PC-3 (cell line): ENCODE data around the gene SHROOM4. TPM values are rescaled to one million over a fixed set of nuclear protein-coding genes. Genes with fewer than 3 reads are reported as not detected.

ENCODE experiments used
- ATAC-seq: fragments of 200-7000 bp; cut with Tn5 transposase; 2 replicates; pipeline ENCODE4 v1.9.1; 2020; ENCODE audit warnings: mild to moderate bottlenecking, moderate library complexity
- BruUV-seq: library from RNA; stranded (reverse); fragments of 400-500 nt; replicated peaks from 2 replicates; lab custom pipeline; 2021; lab: Mats Ljungman, UMichigan
- CTCF ChIA-PET: fragments of 300-600 bp; sonication (Branson Sonifier 250); formaldehyde crosslinking; loops from one replicate; lab custom pipeline; 2022; ENCODE audit warnings: antibody characterized with exemption; lab: Charles Lee
- POLR2A ChIA-PET: fragments of 300-600 bp; sonication (Branson Sonifier 250); formaldehyde crosslinking; loops from one replicate; lab custom pipeline; 2022; ENCODE audit warnings: antibody characterized with exemption; ENCODE audit not compliant: unreplicated experiment; lab: Charles Lee
- DNase-seq: peaks from one replicate; pipeline ENCODE4 v3.0.0-alpha.2; 2015
- H2AFZ ChIP-seq: fragments of 300-600 bp; sonication (generic); 2 replicates; pipeline ENCODE4 v1.6.0; 2016; ENCODE audit warnings: antibody characterized with exemption, low read length
- H3F3A ChIP-seq: fragments of 300-600 bp; sonication (generic); one replicate; pipeline ENCODE4 v1.6.0; 2017; ENCODE audit warnings: antibody characterized with exemption, low read length, control low read depth, mild to moderate bottlenecking; ENCODE audit not compliant: unreplicated experiment
- H3K27ac ChIP-seq: fragments of 300-600 bp; sonication (generic); 2 replicates; pipeline ENCODE4 v1.5.1; 2016; ENCODE audit warnings: mild to moderate bottlenecking, low read length
- H3K27me3 ChIP-seq: fragments of 300-600 bp; sonication (generic); 2 replicates; pipeline ENCODE4 v1.6.1; 2016; ENCODE audit warnings: low read length, mixed read lengths
- H3K36me3 ChIP-seq: fragments of 300-600 bp; sonication (generic); 2 replicates; pipeline ENCODE4 v1.6.1; 2016; ENCODE audit warnings: low read depth, mixed run types, low read length, mixed read lengths
- H3K4me1 ChIP-seq: fragments of 300-600 bp; sonication (generic); 2 replicates; pipeline ENCODE4 v1.5.1; 2016; ENCODE audit warnings: low read length; ENCODE audit not compliant: insufficient read depth
- H3K4me2 ChIP-seq: fragments of 300-600 bp; sonication (generic); 2 replicates; pipeline ENCODE4 v1.6.0; 2016; ENCODE audit warnings: low read length
- H3K4me3 ChIP-seq: fragments of 300-600 bp; sonication (generic); 2 replicates; pipeline ENCODE4 v1.5.1; 2016; ENCODE audit warnings: mild to moderate bottlenecking, low read length, mixed read lengths
- H3K79me2 ChIP-seq: fragments of 300-600 bp; sonication (generic); 2 replicates; pipeline ENCODE4 v1.6.1; 2017; ENCODE audit warnings: low read length, mixed read lengths
- H3K9ac ChIP-seq: fragments of 300-600 bp; sonication (generic); 2 replicates; pipeline ENCODE4 v1.6.0; 2016; ENCODE audit warnings: mild to moderate bottlenecking, low read length
- H3K9me2 ChIP-seq: fragments of 300-600 bp; sonication (generic); replicated peaks from 2 replicates; pipeline ENCODE4 v1.6.1; 2016; ENCODE audit warnings: mixed run types, low read length, mixed read lengths
- H3K9me3 ChIP-seq: fragments of 300-600 bp; sonication (generic); 2 replicates; pipeline ENCODE4 v1.6.1; 2016; ENCODE audit warnings: low read length, mixed read lengths
- H4K20me1 ChIP-seq: fragments of 300-600 bp; sonication (generic); 2 replicates; pipeline ENCODE4 v1.6.1; 2016; ENCODE audit warnings: low read length, mixed read lengths
- CTCF ChIP-seq: fragments of 300-600 bp; sonication (generic); conservative IDR thresholded peaks from 2 replicates; pipeline ENCODE4 v1.5.1; 2017; ENCODE audit warnings: antibody characterized with exemption, low read depth, mild to moderate bottlenecking, low read length
- EZH2 ChIP-seq: fragments of 300-600 bp; sonication (generic); IDR thresholded peaks from one replicate; pipeline ENCODE4 v1.6.1; 2017; ENCODE audit warnings: antibody characterized with exemption, mild to moderate bottlenecking, low read length; ENCODE audit not compliant: unreplicated experiment
- EZH2phosphoT487 ChIP-seq: fragments of 300-600 bp; sonication (generic); IDR thresholded peaks from 2 replicates; pipeline ENCODE4 v1.6.1; 2018; ENCODE audit warnings: mild to moderate bottlenecking, antibody characterized with exemption, low read length, borderline replicate concordance
- intact Hi-C: fragments of 100-400 bp; cut with micrococcal nuclease; formaldehyde crosslinking; loops from 2 replicates; pipeline ENCODE4 v1.9.0; 2023
- total RNA-seq: library from RNA; depleted of rRNA; stranded (reverse); fragments of >200 nt; gene quantifications from 2 replicates; pipeline ENCODE4 v1.2.3, GENCODE V29; 2014

Gene SHROOM4
- total RNA-seq, 1 experiment from 2014 or later, result not detected

GRCh38 chrX:50697691-50698090 lies 116.3 kb downstream of the SHROOM4 start:
- H3K4me3 ChIP-seq, result no peak overlapping the region
- POLR2A ChIA-PET, result no interaction called here
- intact Hi-C loops, result no loop called here
- CTCF ChIA-PET, result no interaction called here
- no peaks in the 10 kb centered on the region for H3K4me1 ChIP-seq
- TF ChIP-seq EZH2, result no peak
- no peak for TF ChIP-seq CTCF
- no peak for TF ChIP-seq EZH2phosphoT487
- H3K9ac ChIP-seq, result no peak overlapping the region
- no peaks in the 10 kb centered on the region for H4K20me1 ChIP-seq
- H3F3A ChIP-seq, result no peaks in the 10 kb centered on the region
- ATAC-seq, result no peak
- no peaks in the 10 kb centered on the region for H3K36me3 ChIP-seq
- no TSS peak for BruUV-seq
- H3K27me3 ChIP-seq, result no peaks in the 10 kb centered on the region
- no peak overlapping the region for H2AFZ ChIP-seq
- H3K9me3 ChIP-seq, result no peaks in the 10 kb centered on the region
- no peak overlapping the region for H3K27ac ChIP-seq
- peak overlapping the region; percentile 44; the same call in 1 of the 2 replicates for H3K4me2 ChIP-seq
- H3K9me2 ChIP-seq, result no peaks in the 10 kb centered on the region
- DNase-seq, result peak; percentile 51
- no peaks in the 10 kb centered on the region for H3K79me2 ChIP-seq

- no peaks in the 10 kb centered on the region for H3K9me2 ChIP-seq
- ATAC-seq, result peak; percentile 74
- H3K4me2 ChIP-seq, result peak overlapping the region; percentile 51; the same call in 1 of the 2 replicates
- TF ChIP-seq CTCF (peak; percentile 70), EZH2phosphoT487 (no peak), EZH2 (no peak)
- no peaks in the 10 kb centered on the region for H3K4me1 ChIP-seq
- intact Hi-C loops, result loop anchor here (2.0 kb wide), 1 partner anchor 211 kb away; no protein-coding TSS in a partner anchor
- H3K27me3 ChIP-seq, result no peaks in the 10 kb centered on the region
- ChIA-PET POLR2A (no interaction called here), CTCF (no interaction called here)
- no peak overlapping the region for H3K9ac ChIP-seq
- no TSS peak for BruUV-seq
- no peaks in the 10 kb centered on the region for H3K9me3 ChIP-seq
- no peak overlapping the region for H3K27ac ChIP-seq
- H2AFZ ChIP-seq, result peak overlapping the region; percentile 64; the same call in 1 of the 2 replicates
- H3K79me2 ChIP-seq, result no peaks in the 10 kb centered on the region
- no peaks in the 10 kb centered on the region for H4K20me1 ChIP-seq
- no peaks in the 10 kb centered on the region for H3K36me3 ChIP-seq
- no peaks in the 10 kb centered on the region for H3F3A ChIP-seq
- H3K4me3 ChIP-seq, result no peak overlapping the region
- DNase-seq, result peak; percentile 75
Measured at GRCh38 chrX:50691820-50692219, 122.2 kb downstream of the SHROOM4 start.

- H3K4me3 ChIP-seq, result no peak overlapping the region
- no peaks in the 10 kb centered on the region for H4K20me1 ChIP-seq
- ChIA-PET CTCF (no interaction called here), POLR2A (no interaction called here)
- H3K27ac ChIP-seq, result no peak overlapping the region
- DNase-seq (no peak), ATAC-seq (no peak)
- no peaks in the 10 kb centered on the region for H3K9me3 ChIP-seq
- no peaks in the 10 kb centered on the region for H3K79me2 ChIP-seq
- H3K27me3 ChIP-seq, result no peaks in the 10 kb centered on the region
- no peak overlapping the region for H3K4me2 ChIP-seq
- no TSS peak for BruUV-seq
- H3K36me3 ChIP-seq, result no peaks in the 10 kb centered on the region
- no peak overlapping the region for H3K9ac ChIP-seq
- no peaks in the 10 kb centered on the region for H3K9me2 ChIP-seq
- intact Hi-C loops, result no loop called here
- no peaks in the 10 kb centered on the region for H3K4me1 ChIP-seq
- TF ChIP-seq CTCF (no peak), EZH2phosphoT487 (no peak), EZH2 (no peak)
- H3F3A ChIP-seq, result no peaks in the 10 kb centered on the region
- H2AFZ ChIP-seq, result no peak overlapping the region
Measured at GRCh38 chrX:50684871-50685270, 129.1 kb downstream of the SHROOM4 start.
